Bronchial smooth muscle cell (primary cell): ENCODE measurements around the gene PTPRS. TPM values are rescaled to one million over a fixed set of nuclear protein-coding genes. Genes with fewer than 3 reads are reported as not detected.

Experiments
- total RNA-seq: library from RNA; depleted of rRNA; stranded (reverse); fragments of >200 nt; gene quantifications from 2 replicates; pipeline ENCODE4 v1.2.1, GENCODE V29; 2014

Gene PTPRS
- 123 and 125 TPM in 2 replicates for total RNA-seq

GRCh38 chr19:5340637-5341447 lies at the start of gene PTPRS:
TSS of gene PTPRS (minus strand) at chr19:5340812. CDS start at chr19:5286140, 54,672 bp downstream.

Other genes starting within 250 kb of the PTPRS start
- gene ZNRF4, start 114.6 kb upstream of the PTPRS start, total RNA-seq: not detected in 2 replicates
- gene TINCR, start 227.1 kb upstream of the PTPRS start, total RNA-seq: under 0.01 TPM in 2 replicates